OCI-LY3 (cell line): ENCODE results near the gene RNF186.

ENCODE experiments used
- CTCF ChIP-seq: fragments of 200-600, 300-600 bp; sonication (generic); IDR thresholded peaks from 2 replicates; pipeline ENCODE4 v1.5.1; 2014; ENCODE audit warnings: antibody characterized with exemption, low read length, low read depth
- EZH2phosphoT487 ChIP-seq: fragments of 200-600 bp; shearing (Covaris generic); IDR thresholded peaks from 2 replicates; pipeline ENCODE4 v1.6.1; 2018; ENCODE audit warnings: antibody characterized with exemption, mixed run types, low read depth

- TF ChIP-seq CTCF (no peak), EZH2phosphoT487 (no peak)
Observed at GRCh38 chr1:19768353-19769210, 46.5 kb downstream of the RNF186 start.
